MM.1S (cell line): Measurements from ENCODE around the gene KRT13.

Source experiments
- CTCF ChIP-seq: fragments of 300-600 bp; sonication (generic); IDR thresholded peaks from 2 replicates; pipeline ENCODE4 v1.5.1; 2016; ENCODE audit warnings: antibody characterized with exemption, low read length, mixed read lengths
- EZH2 ChIP-seq: fragments of 300-600 bp; sonication (generic); optimal IDR thresholded peaks from 2 replicates; pipeline ENCODE3; 2017; ENCODE audit warnings: low read depth, mild to moderate bottlenecking, antibody characterized with exemption, low read length, mixed read lengths

DNA sequence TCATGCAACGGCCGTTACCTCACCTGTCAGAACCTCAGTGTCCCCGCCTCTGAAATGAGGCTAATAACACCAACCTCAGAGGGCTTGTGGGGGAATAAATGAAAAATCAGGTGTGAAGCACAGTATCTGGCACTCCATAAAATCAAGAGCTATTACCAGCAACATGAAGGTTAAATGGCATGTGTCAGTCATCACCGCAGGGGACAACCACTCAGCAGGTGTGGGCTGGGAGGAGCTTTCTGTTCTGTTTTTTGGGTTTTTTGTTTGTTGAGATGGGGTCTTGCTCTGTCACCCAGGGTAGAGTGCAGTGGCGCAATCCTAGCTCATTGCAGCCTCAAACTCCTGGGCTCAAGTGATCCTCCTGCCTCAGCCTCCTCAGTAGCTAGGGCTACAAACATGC, 39.5 kb upstream of the KRT13 start:
- TF ChIP-seq CTCF, result no peak
- no peak for TF ChIP-seq EZH2
